ENCODE measurements around the gene ATF7IP2. TPM values are rescaled to one million over a fixed set of nuclear protein-coding genes. Genes with fewer than 3 reads are reported as not detected.

ATF7IP2 gene
- total and polyA plus RNA-seq, 9 of the 15 experiments (the other 6 are each of a cell fraction or from before 2014, with no cell fraction given), result 131 to 515 (median 196) TPM

DNA sequence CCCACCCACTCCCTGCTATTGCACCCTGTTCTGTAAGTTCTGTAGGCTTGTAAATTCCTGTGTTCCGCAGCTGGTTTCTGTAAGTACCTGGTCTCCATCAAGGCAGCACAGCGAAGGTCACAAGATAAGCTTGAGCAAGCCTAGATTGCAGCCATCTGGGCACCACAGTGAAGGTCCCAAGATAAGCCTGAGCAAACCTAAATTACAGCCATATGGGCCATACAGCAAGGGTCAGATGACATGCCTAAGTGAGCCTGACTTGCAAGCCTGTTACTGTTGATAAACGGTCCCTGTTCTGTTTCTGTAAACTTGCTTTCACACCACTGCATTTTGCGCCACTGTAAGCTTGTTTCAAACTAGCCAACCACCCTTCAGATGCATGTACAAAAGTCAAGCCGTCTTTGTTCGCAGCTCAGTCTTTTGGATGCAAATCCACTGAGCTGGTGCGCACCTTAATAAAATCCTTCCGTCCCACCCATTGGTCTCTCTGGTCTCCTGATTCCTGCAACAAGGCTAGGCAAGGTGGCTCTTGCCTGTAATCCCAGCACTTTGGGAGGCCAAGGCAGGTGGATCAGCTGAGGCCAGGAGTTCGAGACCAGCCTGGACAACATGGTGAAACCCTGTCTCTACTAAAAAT lies 42.6 kb upstream of the ATF7IP2 start (continued):
- TF ChIP-seq, protein P1, sequence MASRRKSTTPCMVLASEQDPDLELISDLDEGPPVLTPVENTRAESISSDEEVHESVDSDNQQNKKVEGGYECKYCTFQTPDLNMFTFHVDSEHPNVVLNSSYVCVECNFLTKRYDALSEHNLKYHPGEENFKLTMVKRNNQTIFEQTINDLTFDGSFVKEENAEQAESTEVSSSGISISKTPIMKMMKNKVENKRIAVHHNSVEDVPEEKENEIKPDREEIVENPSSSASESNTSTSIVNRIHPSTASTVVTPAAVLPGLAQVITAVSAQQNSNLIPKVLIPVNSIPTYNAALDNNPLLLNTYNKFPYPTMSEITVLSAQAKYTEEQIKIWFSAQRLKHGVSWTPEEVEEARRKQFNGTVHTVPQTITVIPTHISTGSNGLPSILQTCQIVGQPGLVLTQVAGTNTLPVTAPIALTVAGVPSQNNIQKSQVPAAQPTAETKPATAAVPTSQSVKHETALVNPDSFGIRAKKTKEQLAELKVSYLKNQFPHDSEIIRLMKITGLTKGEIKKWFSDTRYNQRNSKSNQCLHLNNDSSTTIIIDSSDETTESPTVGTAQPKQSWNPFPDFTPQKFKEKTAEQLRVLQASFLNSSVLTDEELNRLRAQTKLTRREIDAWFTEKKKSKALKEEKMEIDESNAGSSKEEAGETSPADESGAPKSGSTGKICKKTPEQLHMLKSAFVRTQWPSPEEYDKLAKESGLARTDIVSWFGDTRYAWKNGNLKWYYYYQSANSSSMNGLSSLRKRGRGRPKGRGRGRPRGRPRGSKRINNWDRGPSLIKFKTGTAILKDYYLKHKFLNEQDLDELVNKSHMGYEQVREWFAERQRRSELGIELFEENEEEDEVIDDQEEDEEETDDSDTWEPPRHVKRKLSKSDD (conservative IDR thresholded peaks at IDR 0.05; ENCODE audit: low read length), result no peak
- TF ChIP-seq, protein P2, sequence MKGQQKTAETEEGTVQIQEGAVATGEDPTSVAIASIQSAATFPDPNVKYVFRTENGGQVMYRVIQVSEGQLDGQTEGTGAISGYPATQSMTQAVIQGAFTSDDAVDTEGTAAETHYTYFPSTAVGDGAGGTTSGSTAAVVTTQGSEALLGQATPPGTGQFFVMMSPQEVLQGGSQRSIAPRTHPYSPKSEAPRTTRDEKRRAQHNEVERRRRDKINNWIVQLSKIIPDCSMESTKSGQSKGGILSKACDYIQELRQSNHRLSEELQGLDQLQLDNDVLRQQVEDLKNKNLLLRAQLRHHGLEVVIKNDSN (CRISPR knock-in tag; IDR thresholded peaks at IDR 0.05), result no peak
- TF ChIP-seq TAF7 (tag; IDR thresholded peaks at IDR 0.05) (no peak), SNRNP70 (optimal IDR thresholded peaks at IDR 0.05; ENCODE audit: low read depth, low read length) (no peak)
- TF ChIP-seq, protein P3, sequence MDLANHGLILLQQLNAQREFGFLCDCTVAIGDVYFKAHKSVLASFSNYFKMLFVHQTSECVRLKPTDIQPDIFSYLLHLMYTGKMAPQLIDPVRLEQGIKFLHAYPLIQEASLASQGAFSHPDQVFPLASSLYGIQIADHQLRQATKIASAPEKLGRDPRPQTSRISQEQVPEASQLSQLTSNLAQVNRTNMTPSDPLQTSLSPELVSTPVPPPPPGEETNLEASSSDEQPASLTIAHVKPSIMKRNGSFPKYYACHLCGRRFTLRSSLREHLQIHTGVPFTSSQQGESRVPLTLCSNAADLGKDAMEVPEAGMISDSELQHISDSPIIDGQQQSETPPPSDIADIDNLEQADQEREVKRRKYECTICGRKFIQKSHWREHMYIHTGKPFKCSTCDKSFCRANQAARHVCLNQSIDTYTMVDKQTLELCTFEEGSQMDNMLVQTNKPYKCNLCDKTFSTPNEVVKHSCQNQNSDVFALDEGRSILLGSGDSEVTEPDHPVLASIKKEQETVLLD (IDR thresholded peaks at IDR 0.05), result no peak
- TF ChIP-seq, protein P4, sequence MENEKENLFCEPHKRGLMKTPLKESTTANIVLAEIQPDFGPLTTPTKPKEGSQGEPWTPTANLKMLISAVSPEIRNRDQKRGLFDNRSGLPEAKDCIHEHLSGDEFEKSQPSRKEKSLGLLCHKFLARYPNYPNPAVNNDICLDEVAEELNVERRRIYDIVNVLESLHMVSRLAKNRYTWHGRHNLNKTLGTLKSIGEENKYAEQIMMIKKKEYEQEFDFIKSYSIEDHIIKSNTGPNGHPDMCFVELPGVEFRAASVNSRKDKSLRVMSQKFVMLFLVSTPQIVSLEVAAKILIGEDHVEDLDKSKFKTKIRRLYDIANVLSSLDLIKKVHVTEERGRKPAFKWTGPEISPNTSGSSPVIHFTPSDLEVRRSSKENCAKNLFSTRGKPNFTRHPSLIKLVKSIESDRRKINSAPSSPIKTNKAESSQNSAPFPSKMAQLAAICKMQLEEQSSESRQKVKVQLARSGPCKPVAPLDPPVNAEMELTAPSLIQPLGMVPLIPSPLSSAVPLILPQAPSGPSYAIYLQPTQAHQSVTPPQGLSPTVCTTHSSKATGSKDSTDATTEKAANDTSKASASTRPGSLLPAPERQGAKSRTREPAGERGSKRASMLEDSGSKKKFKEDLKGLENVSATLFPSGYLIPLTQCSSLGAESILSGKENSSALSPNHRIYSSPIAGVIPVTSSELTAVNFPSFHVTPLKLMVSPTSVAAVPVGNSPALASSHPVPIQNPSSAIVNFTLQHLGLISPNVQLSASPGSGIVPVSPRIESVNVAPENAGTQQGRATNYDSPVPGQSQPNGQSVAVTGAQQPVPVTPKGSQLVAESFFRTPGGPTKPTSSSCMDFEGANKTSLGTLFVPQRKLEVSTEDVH (IDR thresholded peaks at IDR 0.05; ENCODE audit: low read depth, partially characterized antibody), result no peak
